Activated effector memory CD4-positive, alpha-beta T cell treated with anti-CD3 and anti-CD28 coated beads, Interleukin-2, amount 50 U/mL, for 16 hours (primary cell): ENCODE measurements around the gene CLSTN2.

Experiments used
- DNase-seq: peaks from one replicate; pipeline ENCODE4 v3.0.0-alpha.2; 2020

The CLSTN2 gene

DNA sequence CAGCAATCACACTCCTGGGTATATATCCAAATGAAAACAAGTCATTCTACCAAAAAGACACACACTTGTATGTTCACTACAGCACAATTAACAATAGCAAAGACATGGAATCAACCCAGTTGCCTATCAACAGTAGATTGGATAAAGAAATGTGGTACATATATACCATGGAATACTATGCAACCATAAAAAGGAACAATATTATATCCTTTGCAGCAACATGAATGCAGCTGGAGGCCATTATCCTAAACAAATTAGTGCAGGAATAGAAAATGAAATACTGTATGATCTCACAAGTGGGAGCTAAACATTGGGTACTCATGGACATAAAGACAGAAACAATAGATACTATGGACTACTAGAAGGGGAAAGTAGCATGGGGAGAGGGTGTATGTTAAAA, 224.7 kb downstream of the CLSTN2 start:
- no peak for DNase-seq

GRCh38 chr3:140160553-140160952, 225.6 kb downstream of the CLSTN2 start:
- no peak for DNase-seq

DNA sequence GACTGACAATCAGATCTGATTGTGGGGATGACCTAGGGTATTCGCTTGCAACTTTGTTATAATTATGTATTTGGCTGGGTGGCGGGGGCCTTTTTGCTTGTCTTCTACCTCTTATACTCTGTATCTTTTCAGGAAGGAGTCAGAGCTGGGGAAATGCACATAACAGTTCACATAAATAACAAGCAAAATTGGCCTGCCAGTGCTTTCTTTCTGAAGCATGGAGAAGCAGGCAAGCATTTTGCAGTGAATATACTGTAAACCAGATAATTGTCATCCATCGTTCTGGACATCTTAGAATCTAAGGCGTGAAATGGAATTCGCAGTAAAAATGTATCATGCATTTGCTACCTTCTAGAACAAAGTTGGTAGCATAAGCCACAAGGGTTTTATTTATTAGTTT, 227.6 kb downstream of the CLSTN2 start:
- no peak for DNase-seq

GRCh38 chr3:140163159-140163763, 228.3 kb downstream of the CLSTN2 start:
- no peak for DNase-seq

DNA sequence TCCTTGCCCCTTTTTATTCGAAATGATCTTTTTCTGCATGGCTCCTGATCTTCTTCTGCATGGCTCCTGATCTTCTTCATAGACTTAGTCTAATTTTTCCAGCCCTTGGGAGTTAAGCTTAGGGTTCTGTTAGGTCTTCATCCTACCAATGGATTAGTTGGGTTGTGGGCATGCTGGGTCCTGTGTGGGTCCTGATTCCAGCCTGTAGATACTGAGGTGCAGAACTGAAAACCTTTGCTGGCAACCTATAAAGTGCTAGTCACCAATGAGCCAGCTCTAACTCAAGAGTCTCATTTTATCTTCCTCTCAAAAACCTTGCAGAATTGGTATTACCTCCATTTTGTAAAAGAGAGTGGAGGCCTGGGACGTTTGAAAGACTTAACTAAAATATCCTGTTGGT, 229.2 kb downstream of the CLSTN2 start:
- DNase-seq: no peak

DNA sequence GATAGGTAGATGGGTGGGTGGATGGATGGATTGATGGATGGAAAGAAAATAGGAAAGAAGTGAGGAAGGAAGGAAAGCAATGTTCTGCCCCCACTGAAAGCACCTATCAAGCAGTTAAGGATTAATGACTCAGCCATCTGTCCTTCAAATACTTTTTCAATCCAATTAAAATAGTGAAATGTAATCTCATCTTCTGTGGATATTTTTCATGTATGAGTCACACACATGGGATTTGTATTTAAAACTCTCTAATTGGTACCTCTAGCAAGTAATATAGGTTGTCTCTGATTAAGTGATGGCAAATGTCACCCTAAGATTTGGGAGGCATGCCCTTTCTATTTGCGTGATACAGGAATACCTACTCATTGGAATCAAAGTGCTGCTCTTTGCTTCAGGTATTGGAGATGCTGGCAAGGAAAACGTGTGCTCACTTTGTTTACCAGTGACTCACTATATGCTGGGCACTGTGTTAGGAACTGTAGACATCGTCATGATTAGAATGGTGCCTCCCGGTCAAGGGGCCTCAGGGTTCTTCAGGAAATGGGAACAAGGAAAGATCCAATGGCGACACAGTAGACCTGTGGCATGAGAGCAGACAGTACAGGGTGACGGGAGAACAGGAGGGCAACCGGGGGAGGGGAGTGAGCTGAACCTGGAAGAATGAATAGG, 230.1 kb downstream of the CLSTN2 start:
- no peak for DNase-seq

DNA sequence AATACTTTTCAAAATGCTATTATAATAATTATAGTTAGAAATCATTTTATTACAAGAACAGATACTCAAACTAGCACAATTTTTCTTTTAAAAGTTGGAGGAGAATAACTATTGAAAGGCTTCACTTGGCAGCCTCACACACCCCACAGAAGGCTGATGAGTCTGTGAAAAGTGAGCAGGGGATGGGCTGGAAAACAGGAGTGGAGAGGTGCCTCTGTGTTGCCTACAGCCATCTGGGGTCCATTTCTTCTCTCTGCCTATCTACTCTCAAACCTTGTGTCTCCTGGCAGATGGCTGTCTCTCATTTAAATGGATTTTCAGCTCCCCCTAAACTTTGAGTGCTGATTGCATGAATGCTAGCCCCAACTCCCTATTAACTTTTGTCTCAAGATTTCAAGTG, 230.8 kb downstream of the CLSTN2 start:
- no peak for DNase-seq

- no peak for DNase-seq
Measured at GRCh38 chr3:140166861-140167599, 232.0 kb downstream of the CLSTN2 start.

GRCh38 chr3:140167600-140168281, 232.8 kb downstream of the CLSTN2 start:
- no peak for DNase-seq

- no peak for DNase-seq
Measured at GRCh38 chr3:140170612-140171011, 235.6 kb downstream of the CLSTN2 start.

GRCh38 chr3:140176526-140176925, 241.5 kb downstream of the CLSTN2 start:
- DNase-seq: no peak

- DNase-seq: no peak
Measured at GRCh38 chr3:140177943-140178342, 243.0 kb downstream of the CLSTN2 start.

DNA sequence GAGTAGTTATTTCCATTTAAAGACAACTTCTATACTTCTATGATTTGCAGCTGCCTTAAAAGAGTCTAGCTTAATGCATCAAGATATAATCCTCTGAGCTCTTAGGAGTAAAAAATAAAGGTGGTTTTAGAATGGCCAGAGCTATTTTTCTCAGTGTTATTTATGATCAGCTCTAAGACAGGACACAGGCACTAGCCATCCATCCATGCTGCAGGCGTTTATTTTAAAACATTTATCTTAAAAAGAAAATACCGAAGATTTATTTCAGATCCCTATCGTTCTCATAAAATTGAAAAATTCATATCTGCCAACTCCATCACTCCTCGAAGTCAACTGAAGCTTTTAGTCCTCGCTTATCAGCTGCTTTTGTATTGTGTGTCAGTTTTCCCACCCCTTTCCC, 243.5 kb downstream of the CLSTN2 start:
- no peak for DNase-seq

DNA sequence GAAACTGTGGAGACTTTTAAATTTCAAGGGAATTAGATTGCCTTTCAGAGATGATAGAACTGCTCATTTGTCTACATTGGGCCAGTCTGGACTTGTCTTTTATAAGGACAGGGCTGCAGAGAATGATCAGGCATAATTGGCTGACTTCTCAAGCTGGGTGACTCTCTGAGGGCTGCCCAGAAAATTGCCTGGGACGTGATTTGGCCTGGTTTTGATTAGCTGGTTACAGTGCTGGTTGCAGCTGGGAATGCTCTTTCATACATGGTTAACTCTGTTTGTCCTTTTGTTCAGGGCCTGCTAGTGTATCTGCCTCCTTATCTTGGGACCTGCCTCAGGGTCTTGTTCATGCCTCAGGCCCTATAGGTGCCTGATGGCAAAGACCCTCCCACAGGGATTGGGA, 245.6 kb downstream of the CLSTN2 start:
- no peak for DNase-seq

GRCh38 chr3:140185375-140185774, 250.4 kb downstream of the CLSTN2 start:
- no peak for DNase-seq

- DNase-seq: no peak
Measured at GRCh38 chr3:140186421-140186920, 251.5 kb downstream of the CLSTN2 start.

DNA sequence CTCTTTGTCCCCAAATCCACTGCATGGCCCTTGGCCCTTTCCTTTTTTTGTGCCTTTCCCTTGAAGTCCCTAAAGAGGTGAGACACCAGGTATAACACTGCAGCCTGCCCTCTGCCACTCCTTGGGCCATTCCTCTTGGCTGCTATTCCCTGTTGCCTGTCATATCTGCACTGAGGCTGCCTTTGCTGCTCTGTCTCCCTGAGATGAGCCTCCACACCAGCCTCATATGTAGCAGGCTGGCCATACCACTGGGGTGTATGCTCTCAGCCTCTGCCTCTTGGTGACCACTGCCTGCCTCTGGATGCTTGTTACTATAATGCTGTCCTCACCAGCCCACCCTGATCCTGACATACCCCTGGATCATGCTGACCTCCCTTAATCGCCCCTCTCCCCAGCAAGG, 252.0 kb downstream of the CLSTN2 start:
- no peak for DNase-seq

DNA sequence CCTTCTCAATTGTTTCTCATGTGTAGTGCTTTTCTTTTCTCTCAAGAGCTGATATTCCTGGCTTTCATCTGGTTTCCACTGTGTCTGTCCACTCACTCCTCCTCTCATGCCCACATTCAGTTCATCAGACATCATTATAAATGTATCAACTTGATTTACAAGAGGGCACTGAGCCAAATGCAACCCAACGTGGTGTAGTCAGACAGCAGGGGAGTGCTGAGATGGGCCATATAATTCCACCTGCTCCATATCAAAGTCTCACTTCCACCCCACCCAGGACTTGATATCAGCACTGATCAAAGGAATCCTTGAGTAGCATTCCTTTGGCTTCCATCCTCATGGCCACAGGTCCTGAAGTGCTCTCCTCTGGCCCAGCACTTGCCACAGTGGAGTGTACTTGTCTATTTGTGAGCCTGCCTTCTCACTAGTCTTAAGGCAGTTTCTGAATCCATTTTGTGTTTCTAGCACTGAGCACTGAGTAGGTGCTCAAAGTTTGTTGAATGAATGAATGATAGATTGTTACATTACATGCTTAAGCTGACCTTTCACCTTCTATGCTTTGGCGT, 252.8 kb downstream of the CLSTN2 start:
- DNase-seq: no peak

DNA sequence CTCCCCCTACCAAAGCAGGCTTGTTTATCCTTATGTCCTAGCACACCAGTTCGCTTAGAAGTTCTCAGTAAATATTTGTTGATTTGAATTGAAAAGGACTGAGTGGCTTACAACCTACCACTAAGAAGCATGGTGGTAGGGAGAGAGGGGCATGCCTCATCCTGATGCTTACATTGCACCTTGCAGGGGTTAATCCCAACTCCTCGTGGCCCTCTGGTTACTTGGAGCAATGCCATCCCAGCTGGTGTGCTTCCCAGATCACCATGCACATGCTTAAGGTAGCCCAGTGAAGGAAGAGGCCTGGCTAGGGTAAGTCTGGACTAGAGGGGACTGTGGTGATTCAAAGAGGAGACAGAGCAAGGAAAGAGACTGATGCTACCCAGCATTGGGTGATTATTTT, 253.3 kb downstream of the CLSTN2 start:
- no peak for DNase-seq

- DNase-seq: no peak
Measured at GRCh38 chr3:140189267-140189666, 254.3 kb downstream of the CLSTN2 start.

- no peak for DNase-seq
Measured at GRCh38 chr3:140189976-140190375, 255.0 kb downstream of the CLSTN2 start.

- no peak for DNase-seq
Measured at GRCh38 chr3:140196970-140197369, 262.0 kb downstream of the CLSTN2 start.

- no peak for DNase-seq
Measured at GRCh38 chr3:140198242-140198641, 263.3 kb downstream of the CLSTN2 start.
